HepG2 (cell line): ENCODE results near the gene NDUFS5. TPM values are rescaled to one million over a fixed set of nuclear protein-coding genes. Genes with fewer than 3 reads are reported as not detected.

Experiments
- CBFB ChIP-seq: sonication (generic); formaldehyde crosslinking; IDR thresholded peaks from 2 replicates; pipeline ENCODE4 v1.4.0; 2020; ENCODE audit warnings: missing genetic modification reagents
- CREM ChIP-seq, 2 experiments: sonication (generic) in 1 of 2; formaldehyde crosslinking in 1 of 2; IDR thresholded peaks; 2 replicates each; pipeline versions ENCODE4 v1.4.0 to v1.6.1; 2016 to 2020; ENCODE audit warnings: antibody characterized with exemption in 1 of 2, mild to moderate bottlenecking in 1 of 2, missing genetic modification reagents in 1 of 2
- JUN ChIP-seq: sonication (generic); formaldehyde crosslinking; IDR thresholded peaks from 2 replicates; pipeline ENCODE4 v1.4.0; 2020; ENCODE audit warnings: mild to moderate bottlenecking, missing genetic modification reagents
- JUNB ChIP-seq: sonication (generic); formaldehyde crosslinking; IDR thresholded peaks from 2 replicates; pipeline ENCODE4 v1.8.0; 2022; ENCODE audit warnings: missing genetic modification reagents, mild to moderate bottlenecking, borderline replicate concordance
- NR2F2 ChIP-seq: IDR thresholded peaks from 2 replicates; pipeline ENCODE4 v1.6.1; 2012; ENCODE audit warnings: low read depth, inconsistent platforms, borderline replicate concordance
- RBAK ChIP-seq: sonication (generic); formaldehyde crosslinking; IDR thresholded peaks from 2 replicates; pipeline ENCODE4 v1.5.1; 2020; ENCODE audit warnings: mild to moderate bottlenecking, missing genetic modification reagents
- TRIM24 ChIP-seq: sonication (generic); formaldehyde crosslinking; IDR thresholded peaks from 2 replicates; pipeline ENCODE4 v1.8.0; 2022; ENCODE audit warnings: mild to moderate bottlenecking, missing genetic modification reagents
- ZBTB40 ChIP-seq, 2 experiments: fragments of 450-650 bp in 1 of 2; sonication (generic) in 1 of 2; formaldehyde crosslinking in 1 of 2; IDR thresholded peaks; 2 replicates each; pipeline versions ENCODE4 v1.6.1 to v1.8.0; 2016 to 2022; ENCODE audit warnings: antibody characterized with exemption in 1 of 2, mild to moderate bottlenecking in 1 of 2, missing genetic modification reagents in 1 of 2
- ZNF333 ChIP-seq: sonication (generic); formaldehyde crosslinking; IDR thresholded peaks from 2 replicates; pipeline ENCODE4 v1.4.0; 2020; ENCODE audit warnings: mild to moderate bottlenecking, missing genetic modification reagents, borderline replicate concordance
- ZNF362 ChIP-seq: sonication (generic); formaldehyde crosslinking; IDR thresholded peaks from 2 replicates; pipeline ENCODE4 v1.4.0; 2020; ENCODE audit warnings: missing genetic modification reagents, mild to moderate bottlenecking, borderline replicate concordance
- ZNF691 ChIP-seq: sonication (generic); formaldehyde crosslinking; IDR thresholded peaks from 2 replicates; pipeline ENCODE4 v1.4.0; 2020; ENCODE audit warnings: missing genetic modification reagents, low read depth, mild to moderate bottlenecking, borderline replicate concordance
- ZNF740 ChIP-seq: sonication (generic); formaldehyde crosslinking; IDR thresholded peaks from 2 replicates; pipeline ENCODE4 v1.4.0; 2020; ENCODE audit warnings: missing genetic modification reagents
- polyA plus RNA-seq, 8 experiments: library from polyadenylated mRNA; depleted of rRNA in 3 of 8; stranded (reverse) in 7 of 8; unstranded in 1 of 8; fragments of >200 nt; fragmentation: Illumina TruSeq in 4 of 8; extraction: Trizol in 4 of 8; gene quantifications; 2 replicates each; pipeline versions ENCODE4 v1.2.1 to v1.2.3, GENCODE V29; 2011 to 2016; ENCODE audit warnings: low read depth in 4 of 8, missing spikeins in 1 of 8, mixed read lengths in 1 of 8; ENCODE audit not compliant: insufficient read depth in 1 of 8
- total RNA-seq, 5 experiments: library from RNA; depleted of rRNA; stranded (reverse); fragments of >200 nt; fragmentation: Illumina TruSeq; extraction: Trizol; gene quantifications; 2 replicates each; pipeline ENCODE4 v1.2.3, GENCODE V29; 2016; ENCODE audit warnings: low read depth in 1 of 5
- TF ChIP-seq, protein P1 (sequence below), 2 experiments: fragments of 450-650 bp in 1 of 2; sonication (generic) in 1 of 2; formaldehyde crosslinking; IDR thresholded peaks; 2 replicates each; pipeline versions ENCODE4 v1.5.0 to v1.8.0; 2020 to 2022; ENCODE audit warnings: mild to moderate bottlenecking in 1 of 2, missing genetic modification reagents in 1 of 2

NDUFS5 gene
- total and polyA plus RNA-seq, 2 of the 13 experiments (the other 11 are each of a cell fraction or from before 2014, with no cell fraction given) = 263 to 466 TPM

GRCh38 chr1:39026051-39026865 is at the start of gene NDUFS5 (continued):
- no peak for TF ChIP-seq ZBTB40 (IDR thresholded peaks at IDR 0.05)
- TF ChIP-seq ZBTB40 (CRISPR knock-in tag; IDR thresholded peaks at IDR 0.05) = peak; percentile 38; the same call in 1 of the 2 replicates
- no peak for TF ChIP-seq ZNF362 (CRISPR knock-in tag)
- no peak for TF ChIP-seq ZNF740 (CRISPR knock-in tag)
- TF ChIP-seq JUNB (CRISPR knock-in tag) = no peak
- TF ChIP-seq ZNF691 = 0 out of 2 replicates have a peak, but pooled peaks have one; percentile 28
- 0 out of 2 replicates have a peak, but pooled peaks have one; percentile 18 for TF ChIP-seq RBAK (CRISPR knock-in tag)
- TF ChIP-seq CREM (IDR thresholded peaks at IDR 0.05) = peak; percentile 91
- no peak for TF ChIP-seq CREM (CRISPR knock-in tag; IDR thresholded peaks at IDR 0.05)
- 0 out of 2 replicates have a peak, but pooled peaks have one; percentile 4 for TF ChIP-seq CBFB (CRISPR knock-in tag)
- no peak for TF ChIP-seq TRIM24
- no peak for TF ChIP-seq NR2F2
- TF ChIP-seq ZNF333 = peak; percentile 36; the same call in 1 of the 2 replicates
- TF ChIP-seq JUN = peak; percentile 71; the same call in 1 of the 2 replicates
- TF ChIP-seq, protein P1, sequence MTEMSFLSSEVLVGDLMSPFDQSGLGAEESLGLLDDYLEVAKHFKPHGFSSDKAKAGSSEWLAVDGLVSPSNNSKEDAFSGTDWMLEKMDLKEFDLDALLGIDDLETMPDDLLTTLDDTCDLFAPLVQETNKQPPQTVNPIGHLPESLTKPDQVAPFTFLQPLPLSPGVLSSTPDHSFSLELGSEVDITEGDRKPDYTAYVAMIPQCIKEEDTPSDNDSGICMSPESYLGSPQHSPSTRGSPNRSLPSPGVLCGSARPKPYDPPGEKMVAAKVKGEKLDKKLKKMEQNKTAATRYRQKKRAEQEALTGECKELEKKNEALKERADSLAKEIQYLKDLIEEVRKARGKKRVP (CRISPR knock-in tag; IDR thresholded peaks at IDR 0.05) = no peak
